NOMO-1 (cell line): ENCODE data around the gene TOR4A.

Source experiments
- DNase-seq, 2 experiments: peaks; one replicate each; lab custom pipeline; 2025; ENCODE audit not compliant: unreplicated experiment in 2 of 2; lab: John Stamatoyannopoulos, UW

TOR4A gene

DNA sequence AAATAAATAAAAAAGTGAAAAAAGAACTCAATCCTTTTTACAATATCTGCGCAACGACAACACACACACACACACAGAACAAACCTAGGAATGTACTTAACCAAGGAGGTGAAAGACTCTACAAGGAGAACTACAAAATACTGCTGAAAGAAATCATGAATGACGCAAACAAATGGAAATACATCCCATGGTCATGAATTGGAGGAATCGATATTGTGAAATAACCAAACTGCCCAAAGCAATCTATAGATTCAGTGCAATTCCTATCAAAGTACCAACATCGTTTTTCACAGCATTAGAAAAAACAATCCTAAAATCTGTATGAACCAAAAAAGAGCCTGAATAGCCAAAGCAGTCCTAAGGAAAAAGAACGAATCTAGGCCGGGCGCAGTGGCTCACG lies 54.4 kb downstream of the TOR4A start:
- DNase-seq: no peak
